Measurements from ENCODE around the gene MMUT. TPM values are rescaled to one million over a fixed set of nuclear protein-coding genes. Genes with fewer than 3 reads are reported as not detected.
A peak's percentile ranks its signal among the peaks of the same experiment; 100 is the strongest.
"Not testable (repeated sequence)": the region's sequence is repeated elsewhere in the genome, so short reads cannot be mapped to it uniquely, and the experiment has no call there.

The MMUT gene
- total and polyA plus RNA-seq, 4 donors, result 11.4 to 27.0 (median 17.8) TPM

DNA sequence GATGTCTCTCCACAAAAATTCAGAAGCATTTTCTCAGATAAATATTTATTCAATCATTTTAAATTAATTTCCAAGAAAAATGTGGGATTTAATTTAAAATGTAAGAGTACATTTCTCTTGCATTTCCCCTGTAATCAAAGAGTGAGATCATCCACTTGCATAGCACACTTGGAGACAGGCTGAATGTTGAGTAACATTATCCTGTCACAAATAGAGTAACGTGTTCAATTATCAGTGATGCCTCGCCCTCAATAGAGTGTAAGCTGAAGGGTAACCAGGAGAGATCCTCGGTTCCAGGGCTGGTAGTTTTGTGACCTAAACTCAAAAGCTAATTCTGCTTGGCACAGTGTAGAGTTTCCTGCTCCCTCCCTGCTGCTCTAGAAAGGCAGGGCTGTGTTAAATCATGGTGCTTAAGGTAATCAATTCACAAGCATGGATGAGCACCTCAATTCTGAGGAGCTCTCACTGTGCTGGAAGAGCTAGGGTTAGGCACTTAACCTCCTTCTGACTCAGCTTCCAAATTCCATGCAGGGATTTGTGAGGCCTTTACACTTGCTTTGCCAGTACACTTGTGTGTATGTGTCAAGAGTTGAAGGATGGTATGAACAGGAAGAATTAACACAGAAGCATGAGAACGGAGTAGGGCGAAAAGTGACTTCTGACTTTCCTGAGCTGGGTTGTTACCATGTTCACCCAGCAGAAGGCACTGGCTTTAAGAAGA, 56.6 kb downstream of the MMUT start:
- Histone ChIP-seq H3K4me3 (no peak overlapping the region), H3K4me1 (ENCODE audit: control insufficient read depth in 5 of 5, insufficient read depth in 5 of 5, low read length in 5 of 5) (no peaks in the 10 kb centered on the region), H3K36me3 (ENCODE audit: control insufficient read depth in 4 of 4, insufficient read depth in 4 of 4, low read length in 4 of 4) (no peaks in the 10 kb centered on the region), H3K27me3 (ENCODE audit: control insufficient read depth in 3 of 3, insufficient read depth in 3 of 3, low read length in 2 of 3) (no peaks in the 10 kb centered on the region), H3K9me3 (ENCODE audit: control insufficient read depth in 4 of 4, insufficient read depth in 3 of 4, low read length in 3 of 4) (no peaks in the 10 kb centered on the region), H3K9ac (ENCODE audit: insufficient read depth in 1 of 2, low read length in 2 of 2) (no peak overlapping the region), H3K27ac (ENCODE audit: low read depth in 1 of 2, low read length in 1 of 2) (no peak overlapping the region)
- DNase-seq (no peak), ATAC-seq (ENCODE audit: insufficient read depth, low FRiP score) (no peak)
- 75 to 86% methylated on average over 5 of the region's 5 CpGs for WGBS, 2 donors
- TF ChIP-seq, protein P1, sequence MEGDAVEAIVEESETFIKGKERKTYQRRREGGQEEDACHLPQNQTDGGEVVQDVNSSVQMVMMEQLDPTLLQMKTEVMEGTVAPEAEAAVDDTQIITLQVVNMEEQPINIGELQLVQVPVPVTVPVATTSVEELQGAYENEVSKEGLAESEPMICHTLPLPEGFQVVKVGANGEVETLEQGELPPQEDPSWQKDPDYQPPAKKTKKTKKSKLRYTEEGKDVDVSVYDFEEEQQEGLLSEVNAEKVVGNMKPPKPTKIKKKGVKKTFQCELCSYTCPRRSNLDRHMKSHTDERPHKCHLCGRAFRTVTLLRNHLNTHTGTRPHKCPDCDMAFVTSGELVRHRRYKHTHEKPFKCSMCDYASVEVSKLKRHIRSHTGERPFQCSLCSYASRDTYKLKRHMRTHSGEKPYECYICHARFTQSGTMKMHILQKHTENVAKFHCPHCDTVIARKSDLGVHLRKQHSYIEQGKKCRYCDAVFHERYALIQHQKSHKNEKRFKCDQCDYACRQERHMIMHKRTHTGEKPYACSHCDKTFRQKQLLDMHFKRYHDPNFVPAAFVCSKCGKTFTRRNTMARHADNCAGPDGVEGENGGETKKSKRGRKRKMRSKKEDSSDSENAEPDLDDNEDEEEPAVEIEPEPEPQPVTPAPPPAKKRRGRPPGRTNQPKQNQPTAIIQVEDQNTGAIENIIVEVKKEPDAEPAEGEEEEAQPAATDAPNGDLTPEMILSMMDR (IDR thresholded peaks at IDR 0.05; ENCODE audit: control extremely low read depth, extremely low read depth), result no peak

DNA sequence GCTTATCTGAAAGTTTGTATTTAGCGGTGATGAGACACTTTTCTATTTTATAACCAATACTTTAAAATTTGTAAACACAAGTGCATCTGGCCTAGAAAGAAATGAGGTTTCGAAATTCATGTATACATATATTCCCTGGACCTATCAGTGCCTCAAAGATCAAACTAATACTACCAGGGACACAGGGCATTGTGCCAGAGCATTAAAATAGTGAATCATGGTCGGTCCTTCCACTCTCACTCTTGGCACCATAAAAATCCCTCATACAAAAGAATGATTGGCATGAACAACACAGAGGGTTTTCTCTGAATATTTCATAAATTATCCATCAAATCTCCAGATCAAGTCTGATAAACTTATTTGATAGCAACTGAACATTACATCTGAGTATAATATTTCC, 62.0 kb downstream of the MMUT start:
- 57 to 77% methylated on average over 3 of the region's 3 CpGs for WGBS, 2 donors
- H3K4me3 ChIP-seq, result no peak overlapping the region
- TF ChIP-seq, protein P1 (IDR thresholded peaks at IDR 0.05; ENCODE audit: control extremely low read depth, extremely low read depth), result no peak
- H3K27me3 ChIP-seq (ENCODE audit: control insufficient read depth in 3 of 3, insufficient read depth in 3 of 3, low read length in 2 of 3), result no peaks in the 10 kb centered on the region
- DNase-seq (no peak), ATAC-seq (ENCODE audit: insufficient read depth, low FRiP score) (no peak)
- H3K27ac ChIP-seq (ENCODE audit: low read depth in 1 of 2, low read length in 1 of 2), result no peak overlapping the region
- H3K9ac ChIP-seq (ENCODE audit: insufficient read depth in 1 of 2, low read length in 2 of 2), result no peak overlapping the region
- H3K36me3 ChIP-seq (ENCODE audit: control insufficient read depth in 4 of 4, insufficient read depth in 4 of 4, low read length in 4 of 4), result no peaks in the 10 kb centered on the region
- H3K4me1 ChIP-seq (ENCODE audit: control insufficient read depth in 5 of 5, insufficient read depth in 5 of 5, low read length in 5 of 5), result no peaks in the 10 kb centered on the region
- H3K9me3 ChIP-seq (ENCODE audit: control insufficient read depth in 4 of 4, insufficient read depth in 3 of 4, low read length in 3 of 4), result no peaks in the 10 kb centered on the region

DNA sequence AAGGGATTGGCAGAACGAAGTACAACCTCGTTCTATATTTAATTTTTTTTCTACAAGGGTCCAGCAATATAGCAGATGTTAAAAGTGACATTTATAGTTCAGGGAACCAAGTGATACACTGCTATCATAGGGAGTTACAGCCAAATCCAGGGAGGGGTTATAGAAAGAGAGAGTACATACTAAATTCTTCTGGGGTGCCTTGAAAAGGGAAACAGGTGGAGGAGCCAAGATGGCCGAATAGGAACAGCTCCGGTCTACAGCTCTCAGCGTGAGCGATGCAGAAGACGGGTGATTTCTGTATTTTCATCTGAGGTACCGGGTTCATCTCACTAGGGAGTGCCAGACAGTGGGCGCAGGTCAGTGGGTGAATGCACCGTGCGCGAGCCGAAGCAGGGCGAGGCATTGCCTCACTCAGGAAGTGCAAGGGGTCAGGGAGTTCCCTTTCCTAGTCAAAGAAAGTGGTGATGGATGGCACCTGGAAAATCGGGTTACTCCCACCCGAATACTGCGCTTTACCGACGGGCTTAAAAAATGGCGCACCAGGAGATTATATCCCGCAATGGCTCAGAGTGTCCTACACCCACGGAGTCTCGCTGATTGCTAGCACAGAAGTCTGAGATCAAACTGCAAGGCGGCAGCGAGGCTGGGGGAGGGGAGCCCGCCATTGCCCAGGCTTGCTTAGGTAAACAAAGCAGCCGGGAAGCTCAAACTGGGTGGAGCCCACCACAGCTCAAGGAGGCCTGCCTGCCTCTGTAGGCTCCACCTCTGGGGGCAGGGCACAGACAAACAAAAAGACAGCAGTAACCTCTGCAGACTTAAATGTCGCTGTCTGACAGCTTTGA, 76.2 kb downstream of the MMUT start:
- H3K36me3 ChIP-seq (ENCODE audit: control insufficient read depth in 4 of 4, insufficient read depth in 4 of 4, low read length in 4 of 4); H3K27me3 ChIP-seq (ENCODE audit: control insufficient read depth in 3 of 3, insufficient read depth in 3 of 3, low read length in 2 of 3); H3K9me3 ChIP-seq (ENCODE audit: control insufficient read depth in 4 of 4, insufficient read depth in 3 of 4, low read length in 3 of 4); H3K27ac ChIP-seq (ENCODE audit: low read depth in 1 of 2, low read length in 1 of 2); H3K4me1 ChIP-seq (ENCODE audit: control insufficient read depth in 5 of 5, insufficient read depth in 5 of 5, low read length in 5 of 5); DNase-seq; ATAC-seq (ENCODE audit: insufficient read depth, low FRiP score); H3K4me3 ChIP-seq; H3K9ac ChIP-seq (ENCODE audit: insufficient read depth in 1 of 2, low read length in 2 of 2): not testable (repeated sequence)
- WGBS, 2 donors, result 89 to 90% methylated on average over 26 to 27 of the region's 28 CpGs

DNA sequence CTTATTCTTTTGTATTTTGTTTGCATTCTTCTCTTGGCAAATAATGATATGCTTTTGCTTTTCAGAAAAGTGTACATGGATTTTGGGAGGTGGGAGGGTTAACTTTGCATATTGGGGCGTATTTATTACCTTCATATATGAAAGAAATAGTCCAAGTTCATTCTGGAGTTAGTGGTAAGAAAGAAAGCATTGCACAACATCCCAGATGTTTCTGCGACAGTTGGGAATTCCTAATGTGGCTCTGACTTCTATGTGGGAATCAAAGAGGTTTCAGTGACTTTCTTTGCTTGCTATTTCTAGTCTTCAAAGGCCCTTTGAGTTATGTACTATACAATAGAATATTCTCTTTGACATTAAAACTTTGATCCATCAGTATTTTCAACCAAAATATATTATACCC, 78.1 kb downstream of the MMUT start:
- Histone ChIP-seq H3K4me3 (no peak overlapping the region), H3K9ac (ENCODE audit: insufficient read depth in 1 of 2, low read length in 2 of 2) (no peak overlapping the region), H3K9me3 (ENCODE audit: control insufficient read depth in 4 of 4, insufficient read depth in 3 of 4, low read length in 3 of 4) (peaks cover 0 to 2% (median 0%) of the 10 kb centered on the region in 4 donors), H3K27ac (ENCODE audit: low read depth in 1 of 2, low read length in 1 of 2) (no peak overlapping the region), H3K4me1 (ENCODE audit: control insufficient read depth in 5 of 5, insufficient read depth in 5 of 5, low read length in 5 of 5) (no peaks in the 10 kb centered on the region), H3K27me3 (ENCODE audit: control insufficient read depth in 3 of 3, insufficient read depth in 3 of 3, low read length in 2 of 3) (no peaks in the 10 kb centered on the region), H3K36me3 (ENCODE audit: control insufficient read depth in 4 of 4, insufficient read depth in 4 of 4, low read length in 4 of 4) (no peaks in the 10 kb centered on the region)
- DNase-seq (peak in 2 of 3 donors; percentile 26 to 58), ATAC-seq (ENCODE audit: insufficient read depth, low FRiP score) (no peak)
- TF ChIP-seq, protein P1 (IDR thresholded peaks at IDR 0.05; ENCODE audit: control extremely low read depth, extremely low read depth), result no peak
- WGBS, 2 donors, result 59 to 78% methylated on average over 2 of the region's 2 CpGs
